Measurements from ENCODE around the gene TSPAN4.

TSPAN4 gene

GRCh38 chr11:867856-868358, 25.3 kb downstream of the TSPAN4 start:
- DNase-seq = no peak

- DNase-seq = no peak
Observed at GRCh38 chr11:868394-868793, 25.7 kb downstream of the TSPAN4 start.

GRCh38 chr11:868802-869201, 26.1 kb downstream of the TSPAN4 start:
- no peak for DNase-seq

DNA sequence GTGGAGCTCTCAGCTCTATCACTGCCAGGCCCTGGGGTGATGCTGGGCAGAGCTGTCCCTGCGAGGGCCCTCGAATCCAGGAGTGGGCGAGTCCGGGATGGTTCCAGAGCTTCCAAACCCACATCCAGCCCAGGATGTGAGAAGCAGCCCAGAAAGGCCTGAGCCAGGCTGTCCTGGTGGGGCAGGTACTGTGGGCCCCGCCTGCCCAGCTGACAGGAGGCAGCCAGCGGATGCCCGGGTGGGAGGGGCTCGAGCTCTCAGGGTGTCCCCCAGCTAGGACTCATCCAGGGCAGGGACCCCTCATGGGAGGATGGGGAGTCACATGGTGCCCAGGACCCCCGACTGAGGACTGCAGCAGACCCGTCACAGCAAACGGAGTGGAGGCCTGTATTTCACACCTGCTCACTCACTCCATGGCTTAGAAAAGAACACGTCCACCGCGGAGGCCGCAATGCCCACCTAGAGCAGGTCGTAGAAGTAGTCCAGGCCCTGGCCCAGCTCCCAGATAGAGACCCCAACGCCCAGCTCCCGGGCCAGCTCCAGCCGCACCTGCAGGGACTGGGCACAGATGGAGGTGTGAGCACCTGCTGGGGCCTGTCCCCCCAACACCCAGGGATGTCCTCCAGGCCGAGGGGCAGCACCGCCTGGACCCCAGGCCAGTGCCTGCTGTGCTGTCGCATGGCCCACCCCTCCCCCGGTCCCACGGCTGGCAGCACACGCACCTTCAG, 26.9 kb downstream of the TSPAN4 start:
- DNase-seq = no peak

DNA sequence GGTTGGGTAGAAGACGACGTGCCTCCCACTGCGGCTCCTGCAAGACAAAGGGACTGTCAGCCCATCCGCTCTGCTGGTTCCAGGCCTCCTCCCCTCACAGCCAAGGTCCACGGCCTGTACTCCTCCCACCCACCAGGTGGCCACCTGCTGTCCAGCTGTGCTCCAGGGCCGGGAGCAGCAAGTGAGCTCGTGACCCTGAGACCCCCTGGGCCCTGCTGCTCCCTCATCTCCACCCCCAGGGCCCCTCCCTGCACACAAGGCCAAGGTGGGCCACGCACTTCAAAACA, 27.4 kb downstream of the TSPAN4 start:
- DNase-seq = no peak

DNA sequence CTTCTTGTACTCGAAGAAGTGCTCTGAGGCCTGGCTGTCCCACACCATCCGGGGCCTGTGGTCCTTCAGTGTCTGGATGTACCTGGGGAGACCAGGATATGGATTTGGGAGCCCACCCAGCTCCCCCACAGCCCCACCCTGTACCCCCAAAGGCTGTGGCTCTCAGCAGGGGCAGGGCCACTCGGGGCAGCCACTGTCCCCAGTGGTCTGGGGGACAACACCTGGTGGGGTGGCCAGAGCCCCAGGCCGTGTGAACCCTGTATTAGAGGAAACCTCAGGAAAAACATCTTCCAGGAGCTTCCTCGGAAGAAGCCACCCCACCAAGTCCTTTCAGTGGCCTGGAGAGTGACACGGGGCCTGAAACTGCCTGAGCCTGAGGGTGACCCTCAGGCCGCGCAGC, 27.8 kb downstream of the TSPAN4 start:
- no peak for DNase-seq

DNA sequence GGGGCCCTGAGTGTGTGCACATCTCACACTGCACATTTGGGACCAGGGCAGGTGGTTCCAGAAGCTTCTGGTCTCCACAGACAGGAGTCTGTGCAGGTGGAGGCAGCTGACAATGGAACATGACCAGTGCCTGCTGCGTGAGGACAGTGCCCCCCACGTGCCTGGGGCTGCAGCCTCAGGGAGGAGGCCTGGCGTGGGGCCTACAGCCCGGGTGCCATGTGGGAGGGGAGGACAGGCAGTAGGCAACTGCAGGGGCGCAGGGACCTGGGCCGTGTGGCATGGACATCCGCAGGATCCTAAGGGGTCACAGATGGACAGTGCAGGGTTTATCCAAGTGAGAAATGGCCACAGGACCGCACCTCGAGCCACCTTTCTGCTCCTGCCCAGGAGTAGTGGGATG, 28.8 kb downstream of the TSPAN4 start:
- DNase-seq = no peak

GRCh38 chr11:872799-873198, 30.1 kb downstream of the TSPAN4 start:
- DNase-seq = no peak

- no peak for DNase-seq
Observed at GRCh38 chr11:873706-874105, 31.1 kb downstream of the TSPAN4 start.

DNA sequence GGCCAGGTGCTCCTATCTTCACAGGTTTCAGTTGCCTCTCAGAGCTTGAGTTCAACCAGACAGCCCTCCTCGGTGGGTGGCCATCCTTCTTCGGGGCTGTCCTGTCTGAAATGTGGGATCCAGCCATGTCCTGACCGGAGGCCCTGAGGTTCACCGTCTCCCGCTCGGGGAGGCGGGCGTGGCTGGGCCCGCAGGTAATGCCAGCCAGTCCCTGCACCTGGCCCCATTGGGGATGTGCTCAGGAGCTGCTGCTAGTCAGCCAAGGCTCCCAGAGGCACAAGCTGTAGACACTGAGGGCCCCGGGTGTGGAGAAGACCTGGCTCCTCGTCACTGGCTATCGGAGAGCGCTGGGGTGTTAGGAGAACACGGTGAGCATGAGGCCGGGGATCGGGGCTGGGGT, 32.6 kb downstream of the TSPAN4 start:
- DNase-seq = no peak

- no peak for DNase-seq
Observed at GRCh38 chr11:875769-876301, 33.2 kb downstream of the TSPAN4 start.

GRCh38 chr11:876545-876944, 33.9 kb downstream of the TSPAN4 start:
- no peak for DNase-seq

GRCh38 chr11:877565-877964, 34.9 kb downstream of the TSPAN4 start:
- peak in 1 of 2 experiments; percentile 31 for DNase-seq

DNA sequence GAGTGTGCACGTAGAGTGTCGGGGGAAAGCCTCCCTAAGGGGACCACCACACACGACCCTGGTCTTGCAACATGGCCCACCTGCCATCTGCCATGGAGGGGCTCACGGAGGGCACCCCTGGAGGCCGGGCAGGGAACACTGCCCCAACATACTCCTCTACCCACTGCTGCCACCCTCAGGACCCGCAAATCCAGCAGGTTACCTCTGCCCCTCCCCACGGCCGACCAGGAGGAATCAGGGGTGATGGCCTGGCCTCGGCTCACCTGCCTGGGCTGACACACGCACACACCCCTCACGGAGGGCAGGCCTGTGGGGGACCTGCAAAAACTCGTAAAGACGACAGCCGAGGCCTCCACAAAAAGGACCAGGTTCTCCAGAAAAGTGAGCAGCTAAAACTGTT, 37.8 kb downstream of the TSPAN4 start:
- DNase-seq = no peak

GRCh38 chr11:882596-882995, 39.9 kb downstream of the TSPAN4 start:
- DNase-seq = no peak

DNA sequence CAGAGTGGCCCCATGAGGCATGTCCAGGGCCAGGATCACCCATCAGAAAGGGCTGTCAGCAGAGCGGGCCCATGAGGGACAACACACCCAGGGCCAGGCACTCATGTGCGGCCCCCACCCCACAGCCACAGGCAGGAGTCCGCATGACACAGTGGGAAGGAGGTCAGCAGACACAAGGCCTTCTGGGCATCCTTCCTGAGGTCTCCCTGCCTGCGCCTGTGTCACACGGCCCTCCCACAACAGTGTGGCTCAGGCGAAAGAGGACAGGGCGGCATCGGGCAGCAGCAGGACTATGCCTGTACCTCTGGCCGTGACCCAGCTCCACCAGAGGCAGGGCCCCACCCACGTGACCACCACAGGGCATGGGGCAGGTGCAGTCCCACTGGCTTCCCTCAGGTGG, 40.9 kb downstream of the TSPAN4 start:
- no peak for DNase-seq

DNA sequence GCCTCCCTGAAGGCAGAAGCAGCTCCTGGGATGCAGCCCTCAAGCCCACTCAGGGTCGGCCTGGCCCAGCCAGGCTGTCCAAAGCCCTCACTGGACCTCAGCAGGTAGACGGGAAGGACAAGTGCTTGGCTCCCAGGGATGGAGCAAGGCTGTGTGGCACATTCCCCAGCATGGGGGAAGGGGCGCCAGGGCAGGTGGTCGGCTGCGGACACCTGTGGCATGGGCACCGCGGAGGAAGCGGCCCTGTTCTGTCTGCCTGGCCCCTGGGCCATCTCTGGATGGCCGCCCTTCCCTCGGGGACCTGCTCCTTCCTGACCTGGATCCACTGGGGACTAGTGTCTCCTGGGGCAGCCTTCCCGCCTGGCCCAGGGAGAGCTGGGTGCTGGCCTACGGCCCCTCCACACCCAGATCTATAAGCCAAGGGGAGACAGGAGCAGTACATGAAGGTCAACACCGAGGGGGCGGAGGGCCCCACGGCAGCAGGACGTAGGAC, 42.0 kb downstream of the TSPAN4 start:
- DNase-seq = no peak

DNA sequence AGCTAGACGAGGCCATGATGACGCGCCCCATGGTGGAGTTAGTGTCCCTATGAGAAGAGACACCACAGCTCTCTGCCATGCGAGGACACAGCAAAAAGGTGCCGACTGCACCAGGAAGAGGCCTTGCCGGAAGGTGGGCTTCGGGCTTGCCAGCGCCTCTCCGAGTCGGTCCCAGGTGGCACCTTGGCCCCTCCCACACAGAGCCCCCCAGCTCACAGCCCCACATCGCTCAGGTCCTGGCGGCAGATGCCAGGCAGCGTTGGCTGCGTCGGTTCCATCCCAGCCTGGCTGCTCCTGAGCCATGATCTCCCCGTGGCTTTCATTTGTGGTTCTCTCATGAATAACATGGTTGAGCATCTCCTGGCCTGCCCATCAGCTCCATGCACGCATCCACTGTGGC, 43.9 kb downstream of the TSPAN4 start:
- DNase-seq = no peak

GRCh38 chr11:887589-887988, 44.9 kb downstream of the TSPAN4 start:
- no peak for DNase-seq

DNA sequence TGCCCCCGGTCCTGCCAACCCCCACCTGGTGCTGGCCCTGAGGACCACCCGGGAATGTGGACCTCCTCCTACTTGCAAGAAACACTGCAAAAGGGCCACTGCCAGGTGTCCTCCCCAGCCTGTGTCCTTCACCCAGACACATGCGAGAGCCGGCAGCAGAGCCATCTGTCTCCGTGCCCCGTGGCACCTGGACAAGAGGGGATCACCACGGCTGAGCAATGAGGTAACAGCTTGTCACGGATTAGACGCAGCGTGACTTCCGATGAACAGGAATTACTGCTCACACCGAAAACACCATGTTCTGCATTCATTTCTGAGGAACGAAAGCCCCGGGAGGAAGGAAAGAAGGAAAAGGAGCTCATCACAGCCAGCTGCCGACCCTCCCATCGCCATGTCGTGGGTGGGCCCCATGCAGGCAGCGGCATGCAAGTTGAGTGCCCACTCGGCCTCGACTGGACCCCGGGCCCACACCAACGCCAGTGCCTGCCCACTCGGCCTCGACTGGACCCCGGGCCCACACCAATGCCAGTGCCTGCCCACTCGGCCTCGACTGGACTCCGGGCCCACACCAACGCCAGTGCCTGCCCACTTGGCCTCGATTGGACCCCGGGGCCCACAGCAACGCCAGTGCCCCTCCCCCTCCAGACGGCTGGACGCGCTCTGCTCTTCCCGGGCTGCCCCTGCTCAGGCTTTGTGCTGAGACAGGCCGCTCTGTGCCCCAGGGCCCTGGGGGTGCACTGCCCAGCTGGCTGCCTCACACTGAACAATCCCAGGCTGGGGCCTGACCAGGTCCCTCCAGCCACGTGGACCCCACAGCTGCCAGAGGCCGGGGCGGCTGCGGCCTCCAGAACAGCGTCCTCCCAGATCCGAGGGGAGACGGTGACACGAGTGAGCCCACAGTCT, 45.9 kb downstream of the TSPAN4 start:
- DNase-seq = no peak

GRCh38 chr11:889257-889656, 46.6 kb downstream of the TSPAN4 start:
- DNase-seq = no peak

- DNase-seq = no peak
Observed at GRCh38 chr11:889687-890475, 47.2 kb downstream of the TSPAN4 start.
